OCI-M2 (cell line): Measurements from ENCODE around the gene METRNL.
"Not testable (repeated sequence)": the region's sequence is repeated elsewhere in the genome, so short reads cannot be mapped to it uniquely, and the experiment has no call there.

Experiments
- DNase-seq: peaks from one replicate; lab custom pipeline; 2025; ENCODE audit not compliant: unreplicated experiment; lab: John Stamatoyannopoulos, UW

Gene METRNL

DNA sequence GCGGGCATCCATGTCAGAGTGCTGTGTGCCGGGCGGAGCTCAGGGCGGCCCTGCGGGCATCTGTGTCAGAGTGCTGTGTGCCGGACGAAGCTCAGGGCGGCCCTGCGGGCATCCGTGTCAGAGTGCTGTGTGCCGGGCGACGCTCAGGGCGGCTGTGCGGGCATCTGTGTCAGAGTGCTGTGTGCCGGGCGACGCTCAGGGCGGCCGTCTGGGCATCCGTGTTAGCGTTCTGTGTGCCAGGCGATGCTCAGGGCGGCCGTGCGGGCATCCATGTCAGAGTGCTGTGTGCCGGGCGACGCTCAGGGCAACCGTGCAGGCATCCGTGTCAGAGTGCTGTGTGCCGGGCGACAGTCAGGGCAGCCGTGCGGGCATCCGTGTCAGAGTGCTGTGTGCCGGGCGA lies 55.0 kb downstream of the METRNL start:
- DNase-seq, result not testable (repeated sequence)

DNA sequence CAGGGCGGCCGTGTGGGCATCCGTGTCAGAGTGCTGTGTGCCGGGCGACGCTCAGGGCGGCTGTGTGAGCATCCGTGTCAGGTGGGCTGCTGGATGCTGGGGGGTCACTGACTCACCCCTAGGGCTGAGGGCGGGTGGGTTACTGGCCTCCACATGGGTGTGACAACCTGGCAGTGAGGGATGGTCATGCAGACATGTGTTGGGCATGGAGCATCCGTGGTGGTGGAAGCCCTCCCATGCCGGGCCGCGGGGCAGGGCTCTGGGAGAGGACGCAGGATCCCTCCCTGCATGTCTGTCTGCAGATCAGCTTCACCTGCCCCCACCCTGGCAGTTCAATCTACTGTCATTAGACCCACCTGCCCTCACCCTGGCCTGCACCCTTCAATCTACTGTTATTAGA lies 56.3 kb downstream of the METRNL start:
- DNase-seq, result no peak

DNA sequence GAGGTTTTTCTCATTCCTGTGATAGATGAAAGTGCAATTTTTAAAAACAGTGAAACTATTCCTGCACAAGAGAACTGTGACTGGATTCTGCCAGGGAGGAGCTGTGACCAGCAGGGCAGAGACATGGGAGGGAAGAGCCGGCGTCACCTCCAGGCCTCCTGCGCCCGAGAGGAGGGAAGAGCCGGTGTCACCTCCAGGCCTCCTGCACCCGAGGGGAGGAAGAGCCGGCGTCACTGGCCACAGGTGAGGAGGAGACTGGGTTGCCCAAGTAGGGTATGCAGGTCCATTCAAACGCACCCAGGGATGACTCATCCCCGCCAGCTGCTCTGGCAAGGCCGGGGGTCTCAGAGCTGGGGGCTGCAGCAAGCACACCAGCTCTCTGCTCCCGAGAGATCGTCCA lies 56.7 kb downstream of the METRNL start:
- no peak for DNase-seq

DNA sequence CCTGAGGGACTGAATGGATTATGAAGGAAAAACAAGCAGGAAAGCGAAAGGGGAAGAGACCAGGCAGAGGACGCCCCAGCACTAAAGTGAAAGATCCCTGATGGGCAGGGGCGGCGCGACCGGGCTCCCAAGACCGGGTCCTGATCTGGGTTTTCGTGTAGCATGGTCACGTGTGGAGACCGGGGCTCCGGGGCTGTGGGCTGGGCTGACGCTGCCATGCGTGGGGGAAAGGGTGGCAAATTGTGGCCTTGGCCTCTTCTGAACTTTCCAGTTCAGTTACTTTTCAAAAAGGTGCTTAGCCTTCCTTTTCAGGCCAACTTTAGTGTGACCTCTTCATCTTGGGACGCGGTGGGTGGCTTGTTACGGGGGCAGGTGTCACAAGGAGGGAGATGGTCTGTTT lies 57.5 kb downstream of the METRNL start:
- no peak for DNase-seq

DNA sequence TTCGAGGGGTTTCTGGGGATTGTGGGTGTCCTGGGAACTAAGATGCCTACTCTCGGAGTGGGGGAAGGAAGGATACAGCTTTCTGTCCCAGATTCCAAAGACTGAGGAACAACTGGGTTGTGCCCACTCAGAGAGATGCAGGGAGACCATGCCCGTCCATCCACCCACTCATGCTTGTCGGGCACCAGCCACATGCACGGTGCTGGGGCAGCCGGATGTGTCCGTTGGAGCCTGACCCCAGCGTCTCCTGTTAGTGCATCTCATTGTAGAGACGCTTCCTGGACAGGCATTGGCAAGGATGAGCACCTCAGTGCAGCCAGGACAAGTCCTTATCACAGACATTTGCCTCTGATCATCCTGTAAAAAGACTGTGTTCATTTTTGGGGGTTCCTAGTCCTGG lies 58.1 kb downstream of the METRNL start:
- DNase-seq, result no peak

DNA sequence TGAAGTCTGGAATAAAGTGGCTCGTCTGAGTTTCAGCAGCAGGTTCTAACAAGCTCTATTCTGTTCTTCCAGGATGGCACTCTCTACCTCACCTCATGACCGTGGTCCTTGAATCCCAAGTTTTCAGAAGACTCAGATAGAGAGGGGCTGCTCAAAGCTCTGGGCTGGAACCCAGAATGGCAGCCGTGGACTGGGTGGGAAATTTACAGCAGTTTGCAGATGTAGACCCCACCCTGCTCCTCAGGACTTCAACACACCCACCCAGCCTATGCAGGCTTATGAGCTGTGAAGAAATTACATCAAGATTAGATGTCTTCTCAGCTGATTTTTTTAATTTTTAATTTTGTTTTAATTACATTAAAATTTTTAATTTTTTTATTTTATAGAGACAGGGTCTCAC lies 59.4 kb downstream of the METRNL start:
- DNase-seq, result no peak

DNA sequence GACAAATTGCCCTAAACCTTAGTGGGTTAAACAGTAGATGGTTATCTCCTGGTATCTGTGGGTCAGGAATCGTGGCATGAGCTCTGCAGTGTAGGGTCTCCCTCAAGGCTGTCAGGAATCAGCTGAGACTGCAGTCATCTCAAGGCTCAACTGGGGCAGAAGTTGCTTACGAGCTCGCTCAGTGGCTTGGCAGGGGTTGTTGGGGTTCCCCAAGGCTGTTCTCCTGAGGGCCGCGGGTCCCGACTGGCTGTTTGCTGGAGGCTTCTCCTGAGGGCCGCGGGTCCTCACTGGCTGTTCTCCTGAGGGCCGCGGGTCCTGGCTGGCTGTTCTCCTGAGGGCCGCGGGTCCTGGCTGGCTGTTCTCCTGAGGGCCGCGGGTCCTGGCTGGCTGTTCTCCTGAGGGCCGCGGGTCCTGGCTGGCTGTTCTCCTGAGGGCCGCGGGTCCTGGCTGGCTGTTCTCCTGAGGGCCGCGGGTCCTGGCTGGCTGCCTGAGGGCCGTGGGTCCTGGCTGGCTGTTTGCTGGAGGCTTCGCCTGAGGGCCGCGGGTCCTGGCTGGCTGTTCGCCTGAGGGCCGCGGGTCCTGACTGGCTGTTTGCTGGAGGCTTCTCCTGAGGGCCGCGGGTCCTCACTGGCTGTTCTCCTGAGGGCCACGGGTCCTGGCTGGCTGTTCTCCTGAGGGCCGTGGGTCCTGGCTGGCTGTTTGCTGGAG lies 60.3 kb downstream of the METRNL start:
- not testable (repeated sequence) for DNase-seq

DNA sequence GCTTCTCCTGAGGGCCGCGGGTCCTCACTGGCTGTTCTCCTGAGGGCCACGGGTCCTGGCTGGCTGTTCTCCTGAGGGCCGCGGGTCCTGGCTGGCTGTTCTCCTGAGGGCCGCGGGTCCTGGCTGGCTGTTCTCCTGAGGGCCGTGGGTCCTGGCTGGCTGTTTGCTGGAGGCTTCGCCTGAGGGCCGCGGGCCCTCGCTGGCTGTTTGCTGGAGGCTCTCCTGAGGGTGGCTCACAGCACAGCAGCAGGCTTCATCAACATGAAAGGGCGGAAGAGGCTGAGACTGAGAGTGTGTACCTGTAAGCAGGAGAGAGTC lies 60.8 kb downstream of the METRNL start:
- DNase-seq, result not testable (repeated sequence)

DNA sequence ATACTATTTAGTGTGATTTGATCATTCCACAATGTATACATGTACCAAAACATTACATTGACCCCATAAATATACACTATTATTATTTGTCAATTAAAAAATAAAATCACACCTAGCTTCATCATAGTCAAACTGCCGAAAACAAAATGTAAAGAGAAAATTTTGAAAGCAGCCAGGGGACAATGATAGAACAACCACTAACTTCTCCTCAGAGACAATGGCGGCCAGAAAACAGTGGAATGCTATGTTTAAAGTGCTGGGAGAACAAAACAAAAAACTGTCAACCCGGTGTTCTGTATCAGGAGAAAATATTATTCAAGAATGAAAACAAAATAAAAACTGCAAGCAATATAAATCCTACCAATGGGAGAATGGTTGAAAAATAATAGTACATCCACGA lies 63.2 kb downstream of the METRNL start:
- no peak for DNase-seq

DNA sequence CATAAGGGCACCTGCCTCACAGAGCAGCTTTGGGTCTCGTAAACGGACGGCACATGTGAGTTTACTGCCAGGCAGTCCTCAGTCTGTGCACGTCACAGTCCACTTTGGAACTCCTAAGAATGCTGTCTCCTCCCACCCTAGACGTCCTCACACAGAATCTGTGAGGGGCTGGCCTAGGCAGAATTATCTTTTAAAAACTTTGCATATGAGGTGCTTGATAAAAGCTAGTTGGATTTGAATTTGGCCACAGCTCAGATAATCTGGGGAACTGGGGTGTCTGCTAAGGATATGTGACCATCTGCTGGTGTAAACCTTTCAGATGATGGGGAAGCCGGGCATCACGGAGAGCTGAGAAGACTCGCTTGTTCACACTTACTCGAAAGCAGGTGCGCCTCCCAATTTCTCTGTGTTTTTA lies 64.4 kb downstream of the METRNL start:
- no peak for DNase-seq
